Measurements from ENCODE around the gene GABRB1. TPM values are rescaled to one million over a fixed set of nuclear protein-coding genes. Genes with fewer than 3 reads are reported as not detected.
"Not testable (repeated sequence)": the region's sequence is repeated elsewhere in the genome, so short reads cannot be mapped to it uniquely, and the experiment has no call there.

The GABRB1 gene
- total and polyA plus RNA-seq, 2 experiments from 2014 or later = 0.42 to 1.1 TPM

GRCh38 chr4:47374477-47374876, 343.1 kb downstream of the GABRB1 start:
- TF ChIP-seq CTCF (IDR thresholded peaks at IDR 0.05; ENCODE audit: low read depth, low read length) = no peak
- no peaks in the 10 kb centered on the region for H3K4me1 ChIP-seq (ENCODE audit: low read depth)
- DNase-seq (ENCODE audit: low read depth in 1 of 2, low spot score in 1 of 2) = no peak
- no peaks in the 10 kb centered on the region for H3K9me3 ChIP-seq (ENCODE audit: low read depth)
- H3K4me3 ChIP-seq = no peak overlapping the region
- no peaks in the 10 kb centered on the region for H3K27me3 ChIP-seq
- H3K27ac ChIP-seq = no peak overlapping the region
- H3K36me3 ChIP-seq = no peaks in the 10 kb centered on the region

GRCh38 chr4:47378021-47378530, 346.7 kb downstream of the GABRB1 start:
- not testable (repeated sequence) for H3K27me3 ChIP-seq; H3K4me1 ChIP-seq (ENCODE audit: low read depth); H3K4me3 ChIP-seq; H3K36me3 ChIP-seq; DNase-seq (ENCODE audit: low read depth in 1 of 2, low spot score in 1 of 2); H3K27ac ChIP-seq; H3K9me3 ChIP-seq (ENCODE audit: low read depth)

DNA sequence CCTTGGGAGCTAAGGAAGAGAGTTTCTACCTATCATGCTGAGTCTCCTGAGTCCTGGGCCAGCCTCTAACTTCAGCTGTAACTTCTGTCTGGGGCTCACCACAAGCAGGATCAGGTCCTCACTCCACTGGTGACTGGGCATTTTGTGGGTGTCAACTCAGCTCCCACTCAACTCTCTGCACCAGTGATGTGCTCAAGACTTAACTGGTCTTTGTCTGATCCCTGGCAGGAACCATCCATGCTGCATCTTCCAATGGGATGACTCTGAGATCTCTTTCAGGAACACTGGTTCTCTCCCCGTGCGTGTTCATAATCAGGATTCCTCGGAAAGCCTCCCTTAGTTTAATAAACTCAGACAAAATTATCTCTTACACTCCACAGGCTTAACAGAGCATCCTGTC, 349.8 kb downstream of the GABRB1 start:
- H3K4me3 ChIP-seq = no peak overlapping the region
- H3K27ac ChIP-seq = no peak overlapping the region
- DNase-seq (ENCODE audit: low read depth in 1 of 2, low spot score in 1 of 2) = no peak
- H3K9me3 ChIP-seq (ENCODE audit: low read depth) = no peaks in the 10 kb centered on the region
- H3K27me3 ChIP-seq = no peaks in the 10 kb centered on the region
- H3K4me1 ChIP-seq (ENCODE audit: low read depth) = no peaks in the 10 kb centered on the region
- no peaks in the 10 kb centered on the region for H3K36me3 ChIP-seq
- TF ChIP-seq CTCF (IDR thresholded peaks at IDR 0.05; ENCODE audit: low read depth, low read length) = no peak

DNA sequence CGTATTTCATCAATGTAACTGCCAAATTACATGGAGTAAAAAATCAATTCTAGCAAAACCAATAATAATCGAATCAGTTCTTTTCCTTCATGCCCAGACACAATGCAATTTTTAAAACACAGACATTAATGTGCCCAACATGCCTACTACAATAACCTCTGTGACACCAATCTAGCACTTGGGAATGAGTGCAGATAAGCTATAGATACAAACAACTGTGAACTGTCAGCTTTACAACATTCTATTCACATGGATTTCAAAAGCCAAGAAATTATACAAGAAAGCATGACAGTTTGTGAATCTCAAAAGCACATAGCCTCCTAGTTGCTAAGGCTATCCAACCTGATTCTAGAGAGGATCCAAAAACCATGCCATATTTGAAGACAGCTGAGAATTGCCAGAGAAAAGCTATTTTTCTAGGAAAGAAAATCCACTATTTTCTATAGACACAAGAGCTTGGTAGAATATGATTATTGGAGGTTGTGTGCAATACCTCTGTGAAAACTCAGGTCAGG, 351.5 kb downstream of the GABRB1 start:
- DNase-seq (ENCODE audit: low read depth in 1 of 2, low spot score in 1 of 2) = no peak

DNA sequence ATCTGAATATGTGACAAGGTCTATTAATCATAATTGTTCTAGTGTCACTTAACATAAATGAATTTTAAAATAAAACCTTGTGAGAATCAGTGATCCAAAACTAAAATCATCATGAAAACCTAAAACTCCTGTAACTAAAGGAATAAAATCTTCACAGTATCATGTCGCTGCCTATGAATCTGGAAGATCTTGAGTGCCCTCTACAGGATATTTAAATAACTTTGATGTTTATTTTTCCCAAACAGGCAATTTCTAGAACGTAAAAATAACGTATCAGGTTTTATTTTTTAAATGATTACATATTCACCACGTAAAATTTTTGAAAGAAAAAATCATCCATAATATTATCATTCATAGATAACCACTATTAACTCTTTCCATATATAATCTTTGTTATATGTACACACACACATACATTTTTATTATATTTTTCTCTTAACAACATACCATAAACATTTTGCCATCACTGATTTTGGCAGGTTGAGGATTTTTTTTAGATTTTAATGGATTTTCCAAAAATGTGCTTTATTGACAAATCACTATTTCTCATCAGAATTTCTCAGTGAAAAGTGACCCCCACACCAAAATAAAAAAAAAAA, 352.6 kb downstream of the GABRB1 start:
- no peak overlapping the region for H3K27ac ChIP-seq
- no peaks in the 10 kb centered on the region for H3K9me3 ChIP-seq (ENCODE audit: low read depth)
- no peaks in the 10 kb centered on the region for H3K27me3 ChIP-seq
- no peaks in the 10 kb centered on the region for H3K4me1 ChIP-seq (ENCODE audit: low read depth)
- peak; percentile 44 for TF ChIP-seq CTCF (IDR thresholded peaks at IDR 0.05; ENCODE audit: low read depth, low read length)
- H3K36me3 ChIP-seq = no peaks in the 10 kb centered on the region
- peak; percentile 46 to 51 for DNase-seq (ENCODE audit: low read depth in 1 of 2, low spot score in 1 of 2)
- no peak overlapping the region for H3K4me3 ChIP-seq

More for the DNA sequence above, 351.5 kb downstream of the GABRB1 start:
- Histone ChIP-seq H3K4me1 (ENCODE audit: low read depth) (no peaks in the 10 kb centered on the region), H3K9me3 (ENCODE audit: low read depth) (no peaks in the 10 kb centered on the region), H3K27ac (no peak overlapping the region), H3K27me3 (no peaks in the 10 kb centered on the region), H3K36me3 (no peaks in the 10 kb centered on the region), H3K4me3 (no peak overlapping the region)
- TF ChIP-seq CTCF (IDR thresholded peaks at IDR 0.05; ENCODE audit: low read depth, low read length) = no peak

- no peak for TF ChIP-seq CTCF (IDR thresholded peaks at IDR 0.05; ENCODE audit: low read depth, low read length)
- Histone ChIP-seq H3K4me1 (ENCODE audit: low read depth) (no peaks in the 10 kb centered on the region), H3K4me3 (no peak overlapping the region), H3K9me3 (ENCODE audit: low read depth) (no peaks in the 10 kb centered on the region), H3K27ac (no peak overlapping the region), H3K27me3 (no peaks in the 10 kb centered on the region), H3K36me3 (no peaks in the 10 kb centered on the region)
- no peak for DNase-seq (ENCODE audit: low read depth in 1 of 2, low spot score in 1 of 2)
Measured at GRCh38 chr4:47386146-47386545, 354.8 kb downstream of the GABRB1 start.

Data from cardiac muscle cell (in vitro differentiated cells and primary cell).